ENCODE results near the gene NFKBIA. TPM values are rescaled to one million over a fixed set of nuclear protein-coding genes. Genes with fewer than 3 reads are reported as not detected.

Gene NFKBIA
- total RNA-seq, 1 donor from 2014 or later: 35.5 TPM

GRCh38 chr14:35416108-35416750 lies 11.7 kb upstream of the NFKBIA start:
- H3K4me1 Mint-ChIP-seq (ENCODE audit: low read depth, unreplicated experiment): peaks cover 36% of the 10 kb centered on the region

GRCh38 chr14:35414365-35414764 lies 9.8 kb upstream of the NFKBIA start:
- no peak for FAIRE-seq
- peak overlapping the region; percentile 64 for H3K4me2 ChIP-seq (ENCODE audit: low read length)
- peak overlapping the region; percentile 34 for H2AFZ ChIP-seq (ENCODE audit: low read depth, low read length)
- no peak overlapping the region for H3K27ac ChIP-seq (ENCODE audit: low read depth, low read length)
- Mint-ChIP-seq H3K4me3 (ENCODE audit: unreplicated experiment) (peak overlapping the region; percentile 42), H3K27me3 (ENCODE audit: low read depth, unreplicated experiment) (no peaks in the 10 kb centered on the region), H3K36me3 (ENCODE audit: low read depth, unreplicated experiment) (no peaks in the 10 kb centered on the region), H3K4me1 (ENCODE audit: low read depth, unreplicated experiment) (peaks cover 34% of the 10 kb centered on the region), H3K9me3 (ENCODE audit: unreplicated experiment) (no peaks in the 10 kb centered on the region), H3K27ac (ENCODE audit: unreplicated experiment) (peak overlapping the region; percentile 37)
- peaks cover 24% of the 10 kb centered on the region for H3K4me1 ChIP-seq (ENCODE audit: insufficient read depth, low read length)
- H3K9ac ChIP-seq (ENCODE audit: low read length): peak overlapping the region; percentile 31
- peak; percentile 47 for DNase-seq (ENCODE audit: low read depth)
- H3K27me3 ChIP-seq (ENCODE audit: insufficient read depth, low read length): no peaks in the 10 kb centered on the region
- no peaks in the 10 kb centered on the region for H3K36me3 ChIP-seq (ENCODE audit: insufficient read depth, low read length)
- no peak for TF ChIP-seq EZH2 (IDR thresholded peaks at IDR 0.05; ENCODE audit: insufficient read depth, low read length)
- TF ChIP-seq CTCF (IDR thresholded peaks at IDR 0.05; ENCODE audit: insufficient read depth, low read depth, low read length): no peak
- H4K20me1 ChIP-seq (ENCODE audit: insufficient read depth, low read length): no peaks in the 10 kb centered on the region
- no peak overlapping the region for H3K4me3 ChIP-seq (ENCODE audit: insufficient read depth, low read depth, low read length)
- H3K9me3 ChIP-seq (ENCODE audit: insufficient read depth, low read depth, low read length): no peaks in the 10 kb centered on the region
- H3K79me2 ChIP-seq (ENCODE audit: insufficient read depth, low read length): no peaks in the 10 kb centered on the region

More at GRCh38 chr14:35416108-35416750, 11.7 kb upstream of the NFKBIA start:
- Histone ChIP-seq H3K4me3 (ENCODE audit: insufficient read depth, low read depth, low read length) (no peak overlapping the region), H3K27me3 (ENCODE audit: insufficient read depth, low read length) (no peaks in the 10 kb centered on the region), H4K20me1 (ENCODE audit: insufficient read depth, low read length) (no peaks in the 10 kb centered on the region), H3K4me1 (ENCODE audit: insufficient read depth, low read length) (peaks cover 35% of the 10 kb centered on the region), H3K9me3 (ENCODE audit: insufficient read depth, low read depth, low read length) (no peaks in the 10 kb centered on the region), H2AFZ (ENCODE audit: low read depth, low read length) (peak overlapping the region; percentile 15), H3K4me2 (ENCODE audit: low read length) (peak overlapping the region; percentile 29), H3K27ac (ENCODE audit: low read depth, low read length) (peak overlapping the region; percentile 8), H3K9ac (ENCODE audit: low read length) (no peak overlapping the region), H3K36me3 (ENCODE audit: insufficient read depth, low read length) (no peaks in the 10 kb centered on the region), H3K79me2 (ENCODE audit: insufficient read depth, low read length) (no peaks in the 10 kb centered on the region)
- DNase-seq (ENCODE audit: low read depth) (no peak), FAIRE-seq (no peak)
- H3K27ac Mint-ChIP-seq (ENCODE audit: unreplicated experiment): no peak overlapping the region
- no peak for TF ChIP-seq EZH2 (IDR thresholded peaks at IDR 0.05; ENCODE audit: insufficient read depth, low read length)
- TF ChIP-seq CTCF (IDR thresholded peaks at IDR 0.05; ENCODE audit: insufficient read depth, low read depth, low read length): no peak
- H3K4me3 Mint-ChIP-seq (ENCODE audit: unreplicated experiment): no peak overlapping the region
- H3K27me3 Mint-ChIP-seq (ENCODE audit: low read depth, unreplicated experiment): no peaks in the 10 kb centered on the region
- no peaks in the 10 kb centered on the region for H3K9me3 Mint-ChIP-seq (ENCODE audit: unreplicated experiment)
- H3K36me3 Mint-ChIP-seq (ENCODE audit: low read depth, unreplicated experiment): no peaks in the 10 kb centered on the region

All from astrocyte (in vitro differentiated cells and primary cell).